SIG-M5 treated with dmso at 0.1 percent for 504 hours (cell line): ENCODE measurements around the gene MYO16.

Experiments
- DNase-seq: peaks from one replicate; lab custom pipeline; 2025; ENCODE audit not compliant: unreplicated experiment; lab: John Stamatoyannopoulos, UW

MYO16 gene

GRCh38 chr13:109217510-109217909, 588.1 kb downstream of the MYO16 start:
- DNase-seq, result peak; percentile 18

DNA sequence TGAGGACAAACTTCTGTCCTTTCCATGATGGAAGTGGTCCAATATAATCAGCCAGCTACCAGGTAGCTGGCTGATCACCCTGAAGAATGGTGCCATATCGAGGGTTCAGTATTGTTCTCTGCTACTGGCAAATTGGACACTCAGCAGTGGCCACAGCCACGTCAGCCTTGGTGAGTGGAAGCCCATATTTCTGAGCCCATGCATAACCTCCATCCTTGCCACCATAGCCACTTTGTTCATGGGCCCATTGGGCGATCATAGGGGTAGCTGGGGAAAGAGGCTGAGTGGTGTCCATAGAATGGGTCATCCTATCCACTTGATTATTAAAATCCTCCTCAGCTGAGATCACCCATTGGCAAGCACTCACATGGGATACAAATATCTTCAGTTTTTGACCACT, 591.2 kb downstream of the MYO16 start:
- no peak for DNase-seq

- DNase-seq, result no peak
Observed at GRCh38 chr13:109224033-109224432, 594.6 kb downstream of the MYO16 start.

GRCh38 chr13:109226631-109227030, 597.2 kb downstream of the MYO16 start:
- no peak for DNase-seq

GRCh38 chr13:109227344-109227940, 598.0 kb downstream of the MYO16 start:
- no peak for DNase-seq

GRCh38 chr13:109228211-109228610, 598.8 kb downstream of the MYO16 start:
- no peak for DNase-seq

DNA sequence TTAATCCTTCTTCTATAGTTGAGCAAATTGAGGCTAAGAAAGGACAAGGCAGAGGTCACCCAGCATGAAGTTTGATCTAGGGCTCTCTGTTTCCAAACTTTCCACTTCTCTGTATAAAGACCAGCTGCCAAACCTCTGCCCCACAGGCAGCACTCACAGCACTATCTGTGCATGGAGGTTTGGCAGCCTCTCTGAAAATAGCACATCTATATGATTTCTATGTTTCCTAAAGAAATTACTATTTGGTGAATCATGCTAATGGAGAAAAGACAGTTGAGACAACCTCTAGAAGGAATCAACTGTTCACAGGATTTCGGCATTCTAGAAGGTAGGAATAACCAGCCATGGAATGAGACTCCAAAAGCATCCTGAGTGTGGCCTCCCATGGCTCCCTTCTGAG, 602.5 kb downstream of the MYO16 start:
- DNase-seq, result no peak

- no peak for DNase-seq
Observed at GRCh38 chr13:109233293-109233692, 603.9 kb downstream of the MYO16 start.

DNA sequence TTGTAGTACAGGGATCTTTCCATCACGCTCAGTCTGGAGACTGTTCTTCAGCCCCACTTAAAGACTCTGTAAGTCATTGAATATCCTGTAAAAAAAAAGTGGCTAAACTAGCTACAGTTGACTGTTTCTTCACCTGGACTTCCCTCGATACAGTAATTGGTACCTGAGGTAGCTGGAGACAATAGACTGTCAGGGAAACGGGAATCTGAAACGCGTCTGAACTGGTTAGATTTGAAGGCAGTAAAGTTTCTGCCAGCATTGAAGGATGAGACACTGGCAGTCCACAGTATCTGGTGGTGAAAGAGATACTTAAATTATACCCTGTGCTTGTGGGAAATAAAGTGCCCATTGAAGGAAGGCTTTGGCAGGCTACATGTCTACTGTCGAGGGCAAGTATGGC, 606.5 kb downstream of the MYO16 start:
- DNase-seq, result no peak

- DNase-seq, result no peak
Observed at GRCh38 chr13:109241160-109241559, 611.7 kb downstream of the MYO16 start.

- DNase-seq, result no peak
Observed at GRCh38 chr13:109243311-109243951, 614.0 kb downstream of the MYO16 start.

GRCh38 chr13:109244566-109244965, 615.2 kb downstream of the MYO16 start:
- no peak for DNase-seq

GRCh38 chr13:109246001-109246400, 616.6 kb downstream of the MYO16 start:
- no peak for DNase-seq

- no peak for DNase-seq
Observed at GRCh38 chr13:109249780-109250528, 620.5 kb downstream of the MYO16 start.

DNA sequence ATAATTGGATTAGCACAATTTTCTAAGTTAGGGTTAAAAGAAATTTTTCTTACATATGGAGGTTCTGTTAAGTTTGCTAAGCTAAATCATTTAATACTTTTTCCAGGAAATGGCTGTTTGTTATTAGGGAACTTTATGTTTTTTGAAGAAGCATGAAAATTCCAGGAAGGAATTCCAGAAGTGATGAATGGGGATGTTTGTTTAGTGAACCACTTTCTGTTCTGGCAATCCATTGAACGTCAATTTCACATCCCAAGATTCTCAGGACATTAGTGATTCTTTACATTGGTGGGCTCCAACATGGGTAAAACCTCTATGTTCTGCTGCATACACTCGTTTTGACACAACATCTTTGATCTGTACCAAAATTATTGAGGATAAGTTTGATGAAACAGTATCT, 622.5 kb downstream of the MYO16 start:
- no peak for DNase-seq

- DNase-seq, result no peak
Observed at GRCh38 chr13:109253316-109253715, 623.9 kb downstream of the MYO16 start.

- no peak for DNase-seq
Observed at GRCh38 chr13:109254274-109254673, 624.9 kb downstream of the MYO16 start.

DNA sequence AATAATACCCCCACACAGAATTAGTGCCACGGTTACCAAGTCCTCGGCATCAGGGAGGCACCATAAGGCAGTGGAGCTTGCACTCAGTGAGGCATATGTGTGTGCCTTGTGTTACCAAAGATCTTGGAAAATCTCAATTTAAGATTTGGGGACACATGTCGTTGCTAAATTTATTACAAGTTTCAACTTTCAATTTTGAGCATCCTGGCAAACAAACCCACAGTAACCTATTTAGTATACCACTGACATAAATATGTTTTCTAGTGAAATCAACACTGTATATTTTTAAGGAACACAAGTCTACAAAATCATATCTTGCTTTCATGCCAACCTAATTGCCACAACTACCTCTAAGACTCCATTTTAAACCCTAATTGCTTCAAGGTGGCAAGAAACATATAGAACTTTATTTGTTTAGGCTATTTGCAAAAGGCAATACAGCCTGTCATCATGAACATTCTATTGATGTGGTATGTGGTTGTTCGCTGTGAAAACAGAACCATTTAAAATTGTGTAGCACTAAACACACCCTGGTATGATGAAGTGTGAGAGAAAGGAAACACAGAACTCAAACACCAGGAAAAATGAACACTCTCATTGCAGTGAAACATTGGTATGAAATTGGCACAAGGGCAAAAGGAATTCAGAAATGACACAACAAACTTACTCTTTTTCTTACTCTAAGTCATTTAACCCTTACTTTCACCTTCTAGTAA, 625.9 kb downstream of the MYO16 start:
- DNase-seq, result no peak

- no peak for DNase-seq
Observed at GRCh38 chr13:109256866-109257760, 627.7 kb downstream of the MYO16 start.
